Transverse colon (tissue), 4 donors: Measurements from ENCODE around the gene IGSF9B. TPM values are rescaled to one million over a fixed set of nuclear protein-coding genes. Genes with fewer than 3 reads are reported as not detected.

Experiments used
- DNase-seq: peaks from one replicate; pipeline ENCODE4 v3.0.0-alpha.2; 2019
- H3K27ac ChIP-seq, 4 donors: fragments of 200-600 bp; sonication (generic); 2 replicates each; pipeline ENCODE4 v1.5.1; 2016 to 2018; ENCODE audit warnings: inconsistent platforms in 4 of 4
- H3K27me3 ChIP-seq: fragments of 200-600 bp; sonication (generic); 2 replicates; pipeline ENCODE4 v1.5.1; 2017; ENCODE audit warnings: inconsistent platforms
- H3K36me3 ChIP-seq, 4 donors: fragments of 200-600 bp; sonication (generic); 2 replicates each; pipeline ENCODE4 v1.5.1; 2017 to 2019; ENCODE audit warnings: inconsistent platforms in 4 of 4
- H3K4me1 ChIP-seq, 4 donors: fragments of 200-600 bp; sonication (generic); 2 replicates each; pipeline ENCODE4 v1.5.1; 2017 to 2020; ENCODE audit warnings: inconsistent platforms in 4 of 4
- H3K4me3 ChIP-seq, 4 donors: fragments of 200-600 bp; sonication (generic); 1 replicate in 1 of 4; 2 replicates in 3 of 4; pipeline versions ENCODE4 v1.5.1 to v1.6.1; 2017 to 2019; ENCODE audit warnings: inconsistent platforms in 4 of 4
- H3K9me3 ChIP-seq, 2 donors: fragments of 200-600 bp; sonication (generic); 2 replicates each; pipeline ENCODE4 v1.5.1; 2017 to 2019; ENCODE audit warnings: inconsistent platforms in 2 of 2
- CTCF ChIP-seq, 5 experiments: fragments of 200-600 bp in 3 of 5; fragments of 450-650 bp in 2 of 5; sonication (generic) in 3 of 5; IDR thresholded peaks; 1 replicate in 2 of 5; 2 replicates in 3 of 5; pipeline ENCODE4 v1.5.1; 2016 to 2017; ENCODE audit warnings: antibody characterized with exemption in 5 of 5, inconsistent platforms in 3 of 5, mild to moderate bottlenecking in 2 of 5, moderate library complexity in 1 of 5
- EP300 ChIP-seq: sonication (generic); formaldehyde crosslinking; IDR thresholded peaks from one replicate; pipeline ENCODE4 v1.6.1; 2017; ENCODE audit warnings: antibody characterized with exemption, low read depth
- POLR2A ChIP-seq: fragments of 450-650 bp; IDR thresholded peaks from one replicate; pipeline ENCODE4 v1.6.1; 2016; ENCODE audit warnings: antibody characterized with exemption, mild to moderate bottlenecking, moderate library complexity
- POLR2AphosphoS5 ChIP-seq, 3 donors: sonication (generic); formaldehyde crosslinking; IDR thresholded peaks; one replicate each; pipeline ENCODE4 v1.6.1; 2016; ENCODE audit warnings: antibody characterized with exemption in 3 of 3
- WGBS, 2 donors: methylation state at CpG; one replicate each; pipeline ENCODE4 v1.1.5; 2018; ENCODE audit warnings: low coverage in 1 of 2; 5-methylcytosine and 5-hydroxymethylcytosine counted together
- in situ Hi-C, 4 donors: fragments of 200-750 bp; cut with MboI; loops; one replicate each; pipeline versions ENCODE4 v1.15.0 to v1.15.1; 2017; ENCODE audit warnings: low sequenced_read_pairs in 3 of 4, low pct_ligation_motif_present in 1 of 4, low pct_unique_long_range_greater_than_20kb in 1 of 4
- intact Hi-C: fragments of 100-400 bp; cut with DNase I; formaldehyde crosslinking; loops from one replicate; pipeline ENCODE4 v1.15.1; 2023; ENCODE audit warnings: low total_unique reads
- total RNA-seq, 4 donors: library from RNA; depleted of rRNA; stranded (reverse); fragments of >200 nt; gene quantifications; one replicate each; pipeline ENCODE4 v1.1.0, GENCODE V29; 2016

Gene IGSF9B
- total RNA-seq, 4 donors from 2014 or later: 2.6 to 15.3 (median 4.9) TPM

GRCh38 chr11:133945087-133945974 lies 11.4 kb downstream of the IGSF9B start:
- DNase-seq: no peak
- Histone ChIP-seq H3K27me3 (no peaks in the 10 kb centered on the region), H3K27ac (peak overlapping the region in 3 of 4 donors; percentile 13 to 46 (median 29)), H3K9me3 (no peaks in the 10 kb centered on the region), H3K36me3 (no peaks in the 10 kb centered on the region), H3K4me1 (peaks cover 4 to 29% (median 19%) of the 10 kb centered on the region in 4 donors), H3K4me3 (no peak overlapping the region)
- TF ChIP-seq POLR2AphosphoS5 (IDR thresholded peaks at IDR 0.05): no peak
- no peak for TF ChIP-seq CTCF (IDR thresholded peaks at IDR 0.05)
- TF ChIP-seq POLR2A: no peak
- TF ChIP-seq EP300: no peak
- intact Hi-C loops (loop anchor here (5.0 kb wide), 1 partner anchor 102 kb away; no protein-coding TSS in a partner anchor), in situ Hi-C loops (loop anchor here in 3 of 4 donors (25.0 kb wide), 1 partner anchor 192 kb away; no protein-coding TSS in a partner anchor)
- 59% methylated on average over 23 of the region's 27 CpGs; no CpG with 5 or more reads in 1 of the 2 donors for WGBS, 2 donors

GRCh38 chr11:133943950-133944698 lies 12.6 kb downstream of the IGSF9B start:
- Histone ChIP-seq H3K9me3 (no peaks in the 10 kb centered on the region), H3K4me3 (no peak overlapping the region), H3K27ac (no peak overlapping the region), H3K36me3 (no peaks in the 10 kb centered on the region), H3K4me1 (peaks cover 4 to 27% (median 19%) of the 10 kb centered on the region in 4 donors), H3K27me3 (no peaks in the 10 kb centered on the region)
- intact Hi-C loops (no loop called here), in situ Hi-C loops (loop anchor here in 3 of 4 donors (25.0 kb wide), 1 partner anchor 193 kb away; no protein-coding TSS in a partner anchor)
- TF ChIP-seq EP300: no peak
- no peak for TF ChIP-seq POLR2AphosphoS5 (IDR thresholded peaks at IDR 0.05)
- TF ChIP-seq POLR2A: no peak
- no peak for TF ChIP-seq CTCF (IDR thresholded peaks at IDR 0.05)
- WGBS, 2 donors: 90 to 100% methylated on average over 1 to 12 of the region's 12 CpGs
- no peak for DNase-seq

GRCh38 chr11:133942577-133942976 lies 14.2 kb downstream of the IGSF9B start:
- H3K4me1 ChIP-seq: peaks cover 4 to 23% (median 15%) of the 10 kb centered on the region in 4 donors
- no peaks in the 10 kb centered on the region for H3K36me3 ChIP-seq
- DNase-seq: no peak
- in situ Hi-C loops: loop anchor here in 3 of 4 donors (25.0 kb wide), 1 partner anchor 195 kb away; no protein-coding TSS in a partner anchor
- intact Hi-C loops: no loop called here
- H3K9me3 ChIP-seq: no peaks in the 10 kb centered on the region
- 50 to 78% methylated on average over 1 to 7 of the region's 7 CpGs for WGBS, 2 donors
- no peak for TF ChIP-seq POLR2AphosphoS5 (IDR thresholded peaks at IDR 0.05)
- no peak for TF ChIP-seq CTCF (IDR thresholded peaks at IDR 0.05)
- TF ChIP-seq POLR2A: no peak
- TF ChIP-seq EP300: no peak
- H3K27me3 ChIP-seq: no peaks in the 10 kb centered on the region
- no peak overlapping the region for H3K27ac ChIP-seq
- no peak overlapping the region for H3K4me3 ChIP-seq

- peaks cover 3 to 12% (median 7%) of the 10 kb centered on the region in 4 donors for H3K4me1 ChIP-seq
- no peak for DNase-seq
- intact Hi-C loops: no loop called here
- in situ Hi-C loops: loop anchor here in 3 of 4 donors (25.0 kb wide), 1 partner anchor 196 kb away; no protein-coding TSS in a partner anchor
- TF ChIP-seq POLR2AphosphoS5 (IDR thresholded peaks at IDR 0.05): no peak
- no peak for TF ChIP-seq CTCF (IDR thresholded peaks at IDR 0.05)
- no peak for TF ChIP-seq EP300
- no peak for TF ChIP-seq POLR2A
- no peak overlapping the region for H3K4me3 ChIP-seq
- no peaks in the 10 kb centered on the region for H3K9me3 ChIP-seq
- no peaks in the 10 kb centered on the region for H3K27me3 ChIP-seq
- WGBS, 2 donors: 92 to 100% methylated on average over 1 to 13 of the region's 13 CpGs
- no peaks in the 10 kb centered on the region for H3K36me3 ChIP-seq
- H3K27ac ChIP-seq: no peak overlapping the region
These were observed 15.2 kb downstream of the IGSF9B start for GRCh38 chr11:133941546-133941945.
